Measurements from ENCODE around the gene TMC1. TPM values are rescaled to one million over a fixed set of nuclear protein-coding genes. Genes with fewer than 3 reads are reported as not detected.
"Not testable (repeated sequence)": the region's sequence is repeated elsewhere in the genome, so short reads cannot be mapped to it uniquely, and the experiment has no call there.

TMC1 gene
- total RNA-seq, 1 donor from 2014 or later, result 0.27 TPM

GRCh38 chr9:72808446-72808768 is 287.0 kb downstream of the TMC1 start:
- intact Hi-C loops (cut with micrococcal nuclease), result no loop called here

GRCh38 chr9:72809586-72809985 is 288.2 kb downstream of the TMC1 start:
- intact Hi-C loops (cut with micrococcal nuclease), result no loop called here

- intact Hi-C loops (cut with micrococcal nuclease), result no loop called here
These were observed 291.2 kb downstream of the TMC1 start for GRCh38 chr9:72812559-72813111.

- intact Hi-C loops (cut with micrococcal nuclease), result no loop called here
These were observed 292.1 kb downstream of the TMC1 start for GRCh38 chr9:72813544-72813943.

GRCh38 chr9:72814083-72814597 is 292.7 kb downstream of the TMC1 start:
- intact Hi-C loops (cut with micrococcal nuclease), result no loop called here

- intact Hi-C loops (cut with micrococcal nuclease), result no loop called here
These were observed 295.3 kb downstream of the TMC1 start for GRCh38 chr9:72816666-72817065.

- intact Hi-C loops (cut with micrococcal nuclease), result no loop called here
These were observed 296.0 kb downstream of the TMC1 start for GRCh38 chr9:72817413-72817812.

- intact Hi-C loops (cut with micrococcal nuclease), result no loop called here
These were observed 297.0 kb downstream of the TMC1 start for GRCh38 chr9:72818385-72818784.

- intact Hi-C loops (cut with micrococcal nuclease), result loop anchor here (10.0 kb wide), 1 partner anchor 619 kb away; no protein-coding TSS in a partner anchor
These were observed 302.6 kb downstream of the TMC1 start for GRCh38 chr9:72823971-72824370.

- intact Hi-C loops (cut with micrococcal nuclease), result loop anchor here (10.0 kb wide), 1 partner anchor 622 kb away; no protein-coding TSS in a partner anchor
These were observed 305.9 kb downstream of the TMC1 start for GRCh38 chr9:72826996-72827949.

GRCh38 chr9:72827950-72828731 is 306.7 kb downstream of the TMC1 start:
- intact Hi-C loops (cut with micrococcal nuclease), result loop anchor here (10.0 kb wide), 1 partner anchor 623 kb away; no protein-coding TSS in a partner anchor

GRCh38 chr9:72834994-72835393 is 313.6 kb downstream of the TMC1 start:
- intact Hi-C loops (cut with micrococcal nuclease), result no loop called here

- intact Hi-C loops (cut with micrococcal nuclease), result no loop called here
These were observed 315.4 kb downstream of the TMC1 start for GRCh38 chr9:72836790-72837189.

GRCh38 chr9:72839085-72839484 is 317.7 kb downstream of the TMC1 start:
- intact Hi-C loops (cut with micrococcal nuclease), result no loop called here

- intact Hi-C loops (cut with micrococcal nuclease), result no loop called here
These were observed 322.4 kb downstream of the TMC1 start for GRCh38 chr9:72843520-72844439.

GRCh38 chr9:72844440-72844768 is 323.0 kb downstream of the TMC1 start:
- intact Hi-C loops (cut with micrococcal nuclease), result no loop called here

- intact Hi-C loops (cut with micrococcal nuclease), result not testable (repeated sequence)
These were observed 323.6 kb downstream of the TMC1 start for GRCh38 chr9:72845052-72845451.

GRCh38 chr9:72850209-72850608 is 328.8 kb downstream of the TMC1 start:
- intact Hi-C loops (cut with micrococcal nuclease), result not testable (repeated sequence)

GRCh38 chr9:72855321-72855720 is 333.9 kb downstream of the TMC1 start:
- intact Hi-C loops (cut with micrococcal nuclease), result no loop called here

GRCh38 chr9:72855890-72856523 is 334.6 kb downstream of the TMC1 start:
- intact Hi-C loops (cut with micrococcal nuclease), result loop anchor here (2.0 kb wide), 2 partner anchors 167 to 327 kb away; no protein-coding TSS in a partner anchor
